ENCODE measurements around the gene KCNJ5. TPM values are rescaled to one million over a fixed set of nuclear protein-coding genes. Genes with fewer than 3 reads are reported as not detected.

Gene KCNJ5
- total and polyA plus RNA-seq, 2 experiments from 2014 or later, result not detected

GRCh38 chr11:128852327-128853023 lies 38.7 kb upstream of the KCNJ5 start:
- H3K27me3 ChIP-seq (ENCODE audit: insufficient read depth), result no peaks in the 10 kb centered on the region
- ATAC-seq (no peak), DNase-seq (ENCODE audit: low spot score) (no peak)
- Mint-ChIP-seq H3K27ac (no peak overlapping the region), H3K4me1 (no peaks in the 10 kb centered on the region; the same call in 2 of the 3 replicates), H3K36me3 (ENCODE audit: low read depth) (no peaks in the 10 kb centered on the region), H3K27me3 (ENCODE audit: insufficient read depth, low read depth, poor library complexity) (peaks cover 9% of the 10 kb centered on the region), H3K4me3 (no peak overlapping the region), H3K9me3 (no peaks in the 10 kb centered on the region)
- TF ChIP-seq EZH2phosphoT487 (IDR thresholded peaks at IDR 0.05; ENCODE audit: unreplicated experiment), result no peak
- TF ChIP-seq JUNB (IDR thresholded peaks at IDR 0.05; ENCODE audit: unreplicated experiment), result no peak
- H4K20me1 ChIP-seq (replicated peaks; ENCODE audit: insufficient read depth), result no peaks in the 10 kb centered on the region
- no peaks in the 10 kb centered on the region for H3K9me2 ChIP-seq (ENCODE audit: insufficient read depth)
- H3F3A ChIP-seq (replicated peaks; ENCODE audit: low read depth), result no peaks in the 10 kb centered on the region
- H3K79me2 ChIP-seq (replicated peaks; ENCODE audit: insufficient read depth), result no peaks in the 10 kb centered on the region
- H3K4me3 ChIP-seq, result no peak overlapping the region
- H2AFZ ChIP-seq, result no peak overlapping the region
- H3K4me2 ChIP-seq, result no peak overlapping the region
- H3K36me3 ChIP-seq (ENCODE audit: insufficient read depth), result no peaks in the 10 kb centered on the region
- no peaks in the 10 kb centered on the region for H3K4me1 ChIP-seq (ENCODE audit: insufficient read depth)
- H3K27ac ChIP-seq (ENCODE audit: low read depth), result no peak overlapping the region

GRCh38 chr11:128853559-128853958 lies 37.6 kb upstream of the KCNJ5 start:
- no peak for DNase-seq (ENCODE audit: low spot score)
- H3K4me1 Mint-ChIP-seq, result no peaks in the 10 kb centered on the region; the same call in 2 of the 3 replicates
- TF ChIP-seq ZNF331 (CRISPR knock-in tag; IDR thresholded peaks at IDR 0.05; ENCODE audit: low read depth) (no peak), REST (IDR thresholded peaks at IDR 0.05; ENCODE audit: unreplicated experiment) (no peak), CREB1 (CRISPR knock-in tag; IDR thresholded peaks at IDR 0.05; ENCODE audit: low read depth) (no peak), JUNB (IDR thresholded peaks at IDR 0.05; ENCODE audit: unreplicated experiment) (no peak), POLR2AphosphoS5 (IDR thresholded peaks at IDR 0.05; ENCODE audit: low read depth) (no peak), ETS1 (IDR thresholded peaks at IDR 0.05) (no peak), EZH2 (IDR thresholded peaks at IDR 0.05; ENCODE audit: low read depth, unreplicated experiment) (no peak), ZNF462 (CRISPR knock-in tag; IDR thresholded peaks at IDR 0.05) (no peak), ZNF114 (CRISPR knock-in tag; IDR thresholded peaks at IDR 0.05) (no peak)

More at GRCh38 chr11:128853559-128853958, 37.6 kb upstream of the KCNJ5 start:
- Mint-ChIP-seq H3K27me3 (ENCODE audit: insufficient read depth, low read depth, poor library complexity) (peaks cover 7% of the 10 kb centered on the region), H3K36me3 (ENCODE audit: low read depth) (no peaks in the 10 kb centered on the region), H3K9me3 (no peaks in the 10 kb centered on the region), H3K27ac (no peak overlapping the region), H3K4me3 (no peak overlapping the region)
- no peak overlapping the region for H3K4me3 ChIP-seq
- no peak overlapping the region for H2AFZ ChIP-seq
- H3K4me2 ChIP-seq, result no peak overlapping the region
- no peaks in the 10 kb centered on the region for H3K79me2 ChIP-seq (replicated peaks; ENCODE audit: insufficient read depth)
- no peak for ATAC-seq
- no peak overlapping the region for H3K27ac ChIP-seq (ENCODE audit: low read depth)
- H3K27me3 ChIP-seq (ENCODE audit: insufficient read depth), result no peaks in the 10 kb centered on the region
- no peaks in the 10 kb centered on the region for H3F3A ChIP-seq (replicated peaks; ENCODE audit: low read depth)
- H3K4me1 ChIP-seq (ENCODE audit: insufficient read depth), result no peaks in the 10 kb centered on the region
- H3K36me3 ChIP-seq (ENCODE audit: insufficient read depth), result no peaks in the 10 kb centered on the region
- H3K9me2 ChIP-seq (ENCODE audit: insufficient read depth), result no peaks in the 10 kb centered on the region
- H4K20me1 ChIP-seq (replicated peaks; ENCODE audit: insufficient read depth), result no peaks in the 10 kb centered on the region

Data from GM23338 (cell line).